Kidney (tissue), 14 donors: ENCODE results near the gene VDR. TPM values are rescaled to one million over a fixed set of nuclear protein-coding genes. Genes with fewer than 3 reads are reported as not detected.

ENCODE experiments used
- DNase-seq, 5 donors: peaks; one replicate each; pipeline ENCODE4 v3.0.0-alpha.2; 2013 to 2020
- FAIRE-seq: peaks from 2 replicates; lab custom pipeline; 2012; peaks lifted over from hg19 to GRCh38; lab: Jason Lieb, UNC
- H3K27ac ChIP-seq, 2 donors: one replicate each; pipeline ENCODE4 v1.7.0; 2013; ENCODE audit warnings: low read depth in 2 of 2, low read length in 2 of 2, inconsistent platforms in 1 of 2
- H3K27me3 ChIP-seq: one replicate; pipeline ENCODE4 v1.7.1; 2013; ENCODE audit warnings: low read length, inconsistent platforms; ENCODE audit not compliant: control insufficient read depth, insufficient read depth
- H3K36me3 ChIP-seq, 3 donors: one replicate each; pipeline versions ENCODE4 v1.7.0 to v1.7.1; 2013; ENCODE audit warnings: low read length in 3 of 3, control low read depth in 1 of 3, inconsistent platforms in 1 of 3; ENCODE audit not compliant: insufficient read depth in 3 of 3, control insufficient read depth in 2 of 3
- H3K4me1 ChIP-seq, 3 donors: one replicate each; pipeline versions ENCODE4 v1.7.0 to v1.7.1; 2013; ENCODE audit warnings: low read length in 3 of 3, inconsistent platforms in 1 of 3, low read depth in 1 of 3; ENCODE audit not compliant: control insufficient read depth in 2 of 3, insufficient read depth in 2 of 3
- H3K4me3 ChIP-seq, 3 donors: one replicate each; pipeline versions ENCODE4 v1.7.0 to v1.8.1; 2013; ENCODE audit warnings: low read length in 3 of 3, control low read depth in 1 of 3, inconsistent platforms in 1 of 3
- H3K9ac ChIP-seq, 3 donors: one replicate each; pipeline versions ENCODE4 v1.7.0 to v1.7.1; 2013; ENCODE audit warnings: low read length in 3 of 3, control low read depth in 1 of 3, inconsistent platforms in 1 of 3
- H3K9me3 ChIP-seq, 3 donors: one replicate each; pipeline versions ENCODE4 v1.7.0 to v1.7.1; 2013; ENCODE audit warnings: low read length in 3 of 3, control low read depth in 1 of 3, inconsistent platforms in 1 of 3; ENCODE audit not compliant: control insufficient read depth in 2 of 3, insufficient read depth in 1 of 3
- CTCF ChIP-seq: IDR thresholded peaks from 3 replicates; pipeline ENCODE4 v1.5.1; 2012; ENCODE audit warnings: mild to moderate bottlenecking, moderate library complexity, borderline replicate concordance; ENCODE audit not compliant: insufficient read depth; ENCODE audit errors: extremely low read depth
- intact Hi-C: fragments of 100-400 bp; cut with DNase I; formaldehyde crosslinking; loops from one replicate; pipeline ENCODE4 v1.11.1; 2022
- polyA plus RNA-seq: library from polyadenylated mRNA; stranded (reverse); fragments of 350-450 nt; fragmentation: Illumina TruSeq; extraction: RNeasy Lipid Tissue Mini Kit (QIAGEN cat#74804); gene quantifications from one replicate; pipeline ENCODE4 v1.2.3, GENCODE V29; 2014; ENCODE audit warnings: low read depth, low replicate concordance; ENCODE audit not compliant: insufficient read depth
- total RNA-seq: library from RNA; stranded (reverse); fragmentation: NEBNext Ultra II Directional; extraction: Animal tissue kit (Norgen Biotek cat#: 25700); gene quantifications from one replicate; pipeline ENCODE4 v1.2.1, GENCODE V29; 2021
- donor health status: control.
- donor health status: control.
- donor health status: control.
- donor health status: control.
- donor health status: control.
- donor health status: DM: yes; HTN: yes; CAD: no.
- donor health status: Normal renal cell carcinoma (clear cell type).

Gene VDR
- total and polyA plus RNA-seq, 2 donors from 2014 or later = 14.8 to 19.1 TPM

- Histone ChIP-seq H3K4me1 (peaks cover 0 to 10% (median 8%) of the 10 kb centered on the region in 3 donors), H3K9me3 (no peaks in the 10 kb centered on the region), H3K36me3 (peaks cover 0 to 15% (median 0%) of the 10 kb centered on the region in 3 donors), H3K9ac (no peak overlapping the region), H3K4me3 (no peak overlapping the region), H3K27ac (no peak overlapping the region), H3K27me3 (no peaks in the 10 kb centered on the region)
- FAIRE-seq (no peak), DNase-seq (no peak)
- intact Hi-C loops = no loop called here
- TF ChIP-seq CTCF = no peak
Observed at GRCh38 chr12:47863467-47863866, 41.3 kb downstream of the VDR start.

GRCh38 chr12:47862881-47863280 lies 41.9 kb downstream of the VDR start:
- intact Hi-C loops = no loop called here
- peaks cover 0 to 15% (median 0%) of the 10 kb centered on the region in 3 donors for H3K36me3 ChIP-seq
- FAIRE-seq = no peak
- no peaks in the 10 kb centered on the region for H3K9me3 ChIP-seq
- DNase-seq = no peak
- no peaks in the 10 kb centered on the region for H3K27me3 ChIP-seq
- H3K9ac ChIP-seq = no peak overlapping the region
- H3K27ac ChIP-seq = no peak overlapping the region
- no peak for TF ChIP-seq CTCF
- peaks cover 0 to 10% (median 8%) of the 10 kb centered on the region in 3 donors for H3K4me1 ChIP-seq
- no peak overlapping the region for H3K4me3 ChIP-seq

GRCh38 chr12:47862167-47862750 lies 42.5 kb downstream of the VDR start:
- Histone ChIP-seq H3K4me3 (no peak overlapping the region), H3K4me1 (peaks cover 0 to 10% (median 8%) of the 10 kb centered on the region in 3 donors), H3K36me3 (peaks cover 0 to 15% (median 0%) of the 10 kb centered on the region in 3 donors), H3K9ac (no peak overlapping the region), H3K27me3 (no peaks in the 10 kb centered on the region), H3K27ac (no peak overlapping the region), H3K9me3 (no peaks in the 10 kb centered on the region)
- no peak for FAIRE-seq
- no peak for DNase-seq
- intact Hi-C loops = no loop called here
- TF ChIP-seq CTCF = no peak
